Bronchial epithelial cell (primary cell): ENCODE data around the gene AP2A1. TPM values are rescaled to one million over a fixed set of nuclear protein-coding genes. Genes with fewer than 3 reads are reported as not detected.

ENCODE experiments used
- DNase-seq: peaks from one replicate; pipeline ENCODE4 v3.0.0-alpha.2; 2010; ENCODE audit warnings: low read depth
- FAIRE-seq: peaks from 2 replicates; lab custom pipeline; 2011; peaks lifted over from hg19 to GRCh38; lab: Jason Lieb, UNC
- H3K27me3 ChIP-seq: 2 replicates; pipeline ENCODE4 v1.5.1; 2011; ENCODE audit warnings: low read length; ENCODE audit not compliant: control insufficient read depth, insufficient read depth
- H3K36me3 ChIP-seq: 2 replicates; pipeline ENCODE4 v1.5.1; 2011; ENCODE audit warnings: low read length; ENCODE audit not compliant: control insufficient read depth, insufficient read depth
- H3K4me3 ChIP-seq: 2 replicates; pipeline ENCODE4 v1.5.1; 2011; ENCODE audit warnings: mild to moderate bottlenecking, low read depth, low read length, control low read depth
- total RNA-seq: library from RNA; depleted of rRNA; stranded (reverse); fragments of >200 nt; gene quantifications from 2 replicates; pipeline ENCODE4 v1.2.1, GENCODE V29; 2014
- TF ChIP-seq, protein P1 (sequence below): IDR thresholded peaks from 2 replicates; pipeline ENCODE4 v1.5.1; 2011; ENCODE audit warnings: mild to moderate bottlenecking, moderate library complexity, low read length, control low read depth, inconsistent platforms; ENCODE audit not compliant: insufficient read depth, severe bottlenecking

AP2A1 gene
- total RNA-seq, 1 donor from 2014 or later, result 25.5 TPM

DNA sequence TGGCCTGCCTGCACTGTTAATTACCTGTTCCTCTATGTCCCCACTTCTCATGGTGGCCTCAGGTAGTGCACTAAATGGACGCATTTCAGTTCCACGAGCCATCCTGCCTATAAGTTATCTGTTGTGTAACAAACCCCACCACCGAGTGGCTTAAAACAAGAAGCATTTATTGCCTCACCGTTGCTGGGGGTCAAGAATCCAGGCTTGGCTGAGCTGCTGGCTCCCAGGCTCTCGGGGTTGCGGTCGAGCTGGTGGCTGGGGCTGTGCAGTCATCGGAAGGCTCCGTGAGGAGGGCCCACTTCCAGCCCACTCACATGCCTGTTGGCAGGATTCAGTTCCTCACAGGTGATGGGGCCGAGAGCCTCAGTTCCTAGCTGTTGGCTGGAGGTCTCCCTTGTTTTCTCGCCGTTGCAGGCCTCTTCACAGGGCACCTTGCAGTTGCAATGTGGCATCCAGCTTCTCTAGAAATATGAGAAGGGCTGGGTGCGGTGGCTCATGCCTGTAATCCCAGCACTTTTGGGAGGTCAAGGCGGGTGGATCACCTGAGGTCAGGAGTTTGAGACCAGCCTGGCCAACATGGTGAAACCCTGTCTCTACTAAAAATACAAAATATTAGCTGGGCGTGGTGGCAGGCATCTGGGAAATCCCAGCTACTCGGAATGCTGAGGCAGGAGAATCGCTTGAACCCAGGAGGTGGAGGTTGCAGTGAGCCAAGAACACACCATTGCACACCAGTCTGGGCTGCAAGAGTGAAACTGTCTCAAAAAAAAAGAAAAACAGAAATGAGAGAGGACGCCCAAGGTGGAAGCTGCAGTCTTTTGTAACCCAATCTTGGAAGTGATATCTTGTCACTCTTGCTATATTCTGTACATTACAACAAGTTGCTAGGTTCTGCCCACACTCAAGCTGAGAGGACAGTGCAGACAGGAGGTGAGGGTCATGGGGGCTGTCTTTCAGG, 77.6 kb downstream of the AP2A1 start:
- Histone ChIP-seq H3K27me3 (no peaks in the 10 kb centered on the region), H3K36me3 (peaks cover under 1% of the 10 kb centered on the region), H3K4me3 (no peak overlapping the region)
- FAIRE-seq (no peak), DNase-seq (no peak)
- TF ChIP-seq, protein P1, sequence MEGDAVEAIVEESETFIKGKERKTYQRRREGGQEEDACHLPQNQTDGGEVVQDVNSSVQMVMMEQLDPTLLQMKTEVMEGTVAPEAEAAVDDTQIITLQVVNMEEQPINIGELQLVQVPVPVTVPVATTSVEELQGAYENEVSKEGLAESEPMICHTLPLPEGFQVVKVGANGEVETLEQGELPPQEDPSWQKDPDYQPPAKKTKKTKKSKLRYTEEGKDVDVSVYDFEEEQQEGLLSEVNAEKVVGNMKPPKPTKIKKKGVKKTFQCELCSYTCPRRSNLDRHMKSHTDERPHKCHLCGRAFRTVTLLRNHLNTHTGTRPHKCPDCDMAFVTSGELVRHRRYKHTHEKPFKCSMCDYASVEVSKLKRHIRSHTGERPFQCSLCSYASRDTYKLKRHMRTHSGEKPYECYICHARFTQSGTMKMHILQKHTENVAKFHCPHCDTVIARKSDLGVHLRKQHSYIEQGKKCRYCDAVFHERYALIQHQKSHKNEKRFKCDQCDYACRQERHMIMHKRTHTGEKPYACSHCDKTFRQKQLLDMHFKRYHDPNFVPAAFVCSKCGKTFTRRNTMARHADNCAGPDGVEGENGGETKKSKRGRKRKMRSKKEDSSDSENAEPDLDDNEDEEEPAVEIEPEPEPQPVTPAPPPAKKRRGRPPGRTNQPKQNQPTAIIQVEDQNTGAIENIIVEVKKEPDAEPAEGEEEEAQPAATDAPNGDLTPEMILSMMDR, result no peak

DNA sequence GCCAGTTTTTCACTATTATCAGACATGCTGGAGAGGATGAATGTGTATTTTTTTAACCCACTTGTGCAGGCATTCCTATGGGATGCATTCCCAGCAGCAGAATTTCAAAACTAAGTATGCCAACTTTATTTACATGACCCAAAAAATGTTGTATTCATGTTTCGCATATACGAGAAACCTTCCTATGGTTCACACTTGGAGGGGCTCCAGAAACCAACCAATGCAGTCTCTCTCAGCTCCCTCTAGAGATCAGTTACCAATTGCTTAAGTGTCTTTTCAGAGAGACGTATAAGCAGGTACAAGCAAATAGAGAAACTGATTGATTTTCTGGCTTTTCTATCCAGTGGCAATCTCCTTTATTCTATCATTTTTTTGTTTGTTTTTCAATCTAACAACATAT, 78.6 kb downstream of the AP2A1 start:
- TF ChIP-seq, protein P1, result no peak
- no peaks in the 10 kb centered on the region for H3K27me3 ChIP-seq
- H3K4me3 ChIP-seq, result no peak overlapping the region
- DNase-seq, result no peak
- H3K36me3 ChIP-seq, result no peaks in the 10 kb centered on the region
- no peak for FAIRE-seq

DNA sequence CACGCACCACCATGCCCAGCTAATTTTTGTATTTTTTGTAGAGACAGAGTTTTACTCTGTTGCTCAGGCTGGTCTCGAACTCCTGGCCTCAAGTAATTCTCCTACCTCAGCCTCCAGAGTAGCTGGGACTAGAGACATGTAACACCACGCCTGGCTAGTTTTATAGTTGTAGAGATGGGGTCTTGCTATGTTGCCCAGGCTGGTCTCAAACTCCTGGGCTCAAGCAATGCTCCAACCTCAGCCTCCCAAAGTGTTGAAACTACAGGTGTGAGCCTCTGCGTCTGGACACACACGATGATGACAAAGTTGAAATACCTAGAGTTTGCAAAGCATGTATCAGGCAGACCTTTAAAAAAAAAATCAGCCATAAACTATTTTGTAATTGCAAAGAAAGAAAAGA, 79.6 kb downstream of the AP2A1 start:
- Histone ChIP-seq H3K27me3 (no peaks in the 10 kb centered on the region), H3K4me3 (no peak overlapping the region), H3K36me3 (no peaks in the 10 kb centered on the region)
- TF ChIP-seq, protein P1, result no peak
- DNase-seq (no peak), FAIRE-seq (no peak)

DNA sequence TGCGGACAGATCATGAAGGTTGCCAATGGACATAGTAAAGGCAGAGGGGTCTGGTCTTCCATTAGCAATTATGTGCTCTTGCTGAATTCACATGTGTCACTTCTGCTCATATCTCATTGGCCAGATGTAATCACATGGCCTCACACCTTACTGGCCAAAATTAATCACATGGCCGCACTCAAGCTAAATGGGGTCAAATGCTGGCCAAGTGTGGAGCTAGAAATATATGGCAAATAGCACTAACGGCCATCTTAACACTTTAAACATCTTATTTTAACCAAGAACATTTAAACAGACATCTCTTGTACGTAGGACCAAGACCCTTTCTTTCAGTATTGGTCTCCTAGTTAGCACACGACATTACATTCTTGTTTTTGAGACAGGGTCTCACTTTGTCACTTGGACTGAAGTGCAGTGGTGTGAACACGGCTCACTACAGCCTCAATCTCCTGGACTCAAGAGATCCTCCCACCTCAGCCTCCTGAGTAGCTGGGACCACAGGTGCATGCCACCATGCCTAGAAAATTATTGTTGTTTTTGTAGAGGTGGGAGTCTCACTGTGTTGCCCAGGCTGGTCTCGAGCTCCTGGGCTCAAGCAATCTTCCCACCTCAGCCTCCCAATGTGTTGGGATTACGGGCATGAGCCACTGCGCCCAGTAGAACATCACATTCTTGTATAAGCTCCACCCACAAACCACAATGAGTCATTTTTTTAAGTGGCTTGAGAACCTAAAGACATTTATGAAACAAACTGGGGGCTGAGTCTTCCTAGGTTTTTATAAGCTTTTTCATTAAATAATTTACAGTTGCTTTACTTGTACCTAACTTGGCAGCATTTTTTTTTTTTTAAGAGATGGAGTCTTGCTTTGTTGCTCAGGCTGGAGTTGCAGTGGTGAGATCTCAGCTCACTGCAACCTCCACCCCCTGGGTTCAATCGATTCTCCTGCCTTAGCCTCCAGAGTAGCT, 81.2 kb downstream of the AP2A1 start:
- H3K4me3 ChIP-seq, result no peak overlapping the region
- H3K27me3 ChIP-seq, result no peaks in the 10 kb centered on the region
- DNase-seq, result peak; percentile 87
- FAIRE-seq, result no peak
- no peaks in the 10 kb centered on the region for H3K36me3 ChIP-seq
- TF ChIP-seq, protein P1, result no peak

DNA sequence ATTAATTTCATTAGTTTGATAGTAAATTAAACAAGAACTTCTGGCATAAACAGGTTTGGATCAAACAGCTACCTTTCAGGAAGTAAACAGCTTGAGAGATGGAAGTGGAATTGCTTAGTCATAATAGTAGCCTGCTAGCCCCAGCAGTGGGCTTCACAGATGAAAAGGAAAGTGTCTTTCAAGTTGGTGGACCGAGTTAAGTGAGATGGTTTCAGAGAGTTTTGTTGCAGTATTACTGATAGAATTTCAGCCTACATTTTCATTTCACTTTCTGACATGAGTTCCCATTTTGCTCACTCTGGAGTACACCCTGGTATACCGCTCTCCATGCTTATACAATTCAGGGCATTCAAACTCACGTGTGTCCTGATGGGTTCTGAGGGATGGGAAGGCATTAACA, 82.1 kb downstream of the AP2A1 start:
- no peaks in the 10 kb centered on the region for H3K36me3 ChIP-seq
- no peak for DNase-seq
- H3K27me3 ChIP-seq, result no peaks in the 10 kb centered on the region
- no peak for FAIRE-seq
- H3K4me3 ChIP-seq, result no peak overlapping the region
- TF ChIP-seq, protein P1, result no peak
